T47D (cell line): ENCODE data around the gene IL18R1.

Experiments
- DNase-seq, 2 experiments: peaks; one replicate each; pipeline versions ENCODE4 v3.0.0 to v3.0.0-alpha.2; 2011 to 2012; ENCODE audit warnings: low read depth in 1 of 2, low spot score in 1 of 2
- JUND ChIP-seq: IDR thresholded peaks from 2 replicates; pipeline ENCODE4 v1.6.1; 2012; ENCODE audit warnings: low read depth
- in situ Hi-C: cut with HindIII; loops from 2 replicates; pipeline ENCODE4 v1.10.0; 2016; ENCODE audit warnings: low sequenced_read_pairs, low pct_unique_long_range_greater_than_20kb

The IL18R1 gene

DNA sequence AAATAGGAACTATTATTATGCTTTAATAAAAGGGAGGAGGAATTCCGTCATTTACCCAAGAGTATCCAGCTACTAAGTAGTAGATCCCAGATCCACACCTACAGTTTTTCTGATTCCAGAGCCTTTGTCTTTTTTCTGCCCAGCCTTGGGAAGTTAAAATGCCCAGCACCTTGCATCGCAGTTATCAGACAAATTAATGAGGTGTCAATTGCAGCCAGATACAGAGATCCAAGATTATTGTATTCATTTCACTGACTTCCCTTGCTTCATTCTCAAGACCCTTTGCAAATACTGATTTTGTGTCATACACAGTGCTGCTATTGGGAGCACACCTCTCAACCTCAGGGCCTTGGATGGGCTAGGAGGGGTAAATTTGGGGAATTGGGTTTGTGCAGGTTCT is 1.1 kb downstream of the IL18R1 start:
- in situ Hi-C loops, result no loop called here
- DNase-seq, result no peak
- TF ChIP-seq JUND, result no peak

DNA sequence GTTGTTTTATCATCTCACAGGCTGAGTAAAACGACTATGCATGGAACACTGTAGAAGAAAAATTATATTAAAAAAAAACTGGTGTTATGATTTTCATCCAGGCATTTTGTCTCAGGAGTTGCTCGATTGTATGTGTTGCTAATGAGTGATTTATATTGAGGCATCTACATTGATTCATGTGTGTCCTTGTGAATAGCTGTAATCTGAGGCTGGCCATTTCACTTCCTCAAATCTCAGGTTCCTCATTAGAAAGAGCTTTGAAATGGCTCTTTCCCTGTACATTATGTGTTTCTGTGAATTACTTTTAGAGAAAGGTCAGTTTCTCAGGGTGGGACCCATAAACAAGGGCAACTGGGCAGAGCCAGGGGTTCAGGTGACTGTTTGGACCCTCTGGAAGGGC is 2.3 kb downstream of the IL18R1 start:
- in situ Hi-C loops, result no loop called here
- no peak for DNase-seq
- no peak for TF ChIP-seq JUND

GRCh38 chr2:102358496-102358895 is 2.9 kb downstream of the IL18R1 start:
- no peak for DNase-seq
- TF ChIP-seq JUND, result no peak
- in situ Hi-C loops, result no loop called here

DNA sequence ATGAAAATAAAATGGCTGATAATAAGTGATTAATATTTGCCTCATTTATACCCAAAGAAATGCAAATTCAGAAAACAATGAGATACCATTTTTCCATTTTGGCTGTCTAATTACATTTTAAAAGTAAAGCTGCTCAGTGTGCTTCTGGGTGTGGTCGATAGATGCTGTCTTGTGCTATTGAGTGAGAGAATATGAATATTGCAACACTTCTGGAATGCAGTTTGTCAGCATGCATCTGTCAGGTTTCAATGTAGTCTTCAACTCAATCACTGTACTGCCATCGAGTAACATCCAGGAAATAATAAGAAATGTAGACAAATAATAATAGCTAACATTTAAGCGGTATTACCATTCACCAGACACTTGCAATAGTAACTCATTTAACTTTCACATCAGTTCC is 3.9 kb downstream of the IL18R1 start:
- in situ Hi-C loops, result no loop called here
- no peak for TF ChIP-seq JUND
- peak in 1 of 2 experiments; percentile 14 for DNase-seq

DNA sequence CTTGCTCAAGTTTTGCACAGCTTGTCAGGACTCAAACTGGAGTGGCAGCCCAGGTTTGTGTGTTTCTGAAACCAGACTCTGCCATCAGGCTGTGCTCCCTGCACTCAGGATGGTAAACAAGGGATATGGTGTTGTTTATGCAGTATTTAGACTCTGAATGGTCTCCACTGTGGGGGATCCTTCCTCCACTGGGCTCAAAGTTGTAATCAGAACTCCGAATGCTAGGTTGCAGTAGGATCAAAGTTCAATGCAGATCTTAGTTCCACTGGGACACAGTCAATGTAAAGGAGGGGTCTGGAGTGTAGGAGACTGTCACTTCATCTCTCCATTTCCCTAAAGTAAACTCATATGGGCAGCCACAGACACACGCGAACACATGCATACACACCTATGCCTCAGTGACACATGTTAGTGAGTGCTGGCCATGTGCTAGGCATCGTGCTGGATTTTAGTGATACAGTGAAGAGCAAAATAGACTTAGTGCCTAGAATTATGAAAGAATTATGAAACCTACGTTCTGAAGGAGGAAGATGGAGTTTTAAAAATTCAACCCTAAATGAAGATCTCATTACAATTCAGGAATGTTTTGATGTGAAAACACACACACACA is 6.1 kb downstream of the IL18R1 start:
- DNase-seq, result no peak
- in situ Hi-C loops, result no loop called here
- TF ChIP-seq JUND, result no peak

GRCh38 chr2:102365763-102366162 is 10.2 kb downstream of the IL18R1 start:
- DNase-seq, result no peak
- TF ChIP-seq JUND, result no peak
- in situ Hi-C loops, result no loop called here

DNA sequence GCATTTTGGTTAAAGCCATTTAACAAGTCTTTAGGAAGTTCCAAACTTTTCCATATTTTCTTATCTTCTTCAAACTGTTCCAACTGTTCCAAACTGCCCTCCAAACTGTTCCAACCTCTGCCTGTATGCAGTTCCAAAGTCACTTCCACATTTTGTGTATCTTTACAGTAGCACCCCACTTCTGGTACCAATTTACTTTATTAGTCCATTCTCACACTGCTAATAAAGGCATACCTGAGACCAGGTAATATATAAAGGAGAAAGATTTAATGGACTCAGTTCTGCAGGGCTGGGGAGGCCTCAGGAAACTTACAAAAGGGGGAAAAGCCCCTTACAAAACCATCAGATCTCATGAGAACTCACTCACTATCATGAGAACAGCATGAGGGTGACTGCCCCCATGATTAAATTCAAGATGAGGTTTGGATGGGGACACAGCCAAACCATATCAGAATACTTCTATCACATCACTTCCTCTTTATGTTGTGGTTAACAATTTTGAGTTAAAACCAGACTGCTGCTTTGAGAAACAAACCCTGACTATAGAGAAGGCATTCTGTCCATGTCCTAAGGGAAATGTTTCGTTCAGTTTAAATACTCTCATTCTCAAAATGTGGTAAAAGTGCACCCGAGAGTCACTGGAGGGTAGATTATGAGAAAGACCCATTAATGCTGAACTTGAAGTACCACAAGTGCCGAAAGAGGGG is 11.0 kb downstream of the IL18R1 start:
- TF ChIP-seq JUND, result no peak

GRCh38 chr2:102367331-102367971 is 11.9 kb downstream of the IL18R1 start:
- in situ Hi-C loops, result no loop called here
- no peak for TF ChIP-seq JUND
- no peak for DNase-seq

More for the DNA sequence above, 11.0 kb downstream of the IL18R1 start:
- DNase-seq, result no peak
- in situ Hi-C loops, result no loop called here

DNA sequence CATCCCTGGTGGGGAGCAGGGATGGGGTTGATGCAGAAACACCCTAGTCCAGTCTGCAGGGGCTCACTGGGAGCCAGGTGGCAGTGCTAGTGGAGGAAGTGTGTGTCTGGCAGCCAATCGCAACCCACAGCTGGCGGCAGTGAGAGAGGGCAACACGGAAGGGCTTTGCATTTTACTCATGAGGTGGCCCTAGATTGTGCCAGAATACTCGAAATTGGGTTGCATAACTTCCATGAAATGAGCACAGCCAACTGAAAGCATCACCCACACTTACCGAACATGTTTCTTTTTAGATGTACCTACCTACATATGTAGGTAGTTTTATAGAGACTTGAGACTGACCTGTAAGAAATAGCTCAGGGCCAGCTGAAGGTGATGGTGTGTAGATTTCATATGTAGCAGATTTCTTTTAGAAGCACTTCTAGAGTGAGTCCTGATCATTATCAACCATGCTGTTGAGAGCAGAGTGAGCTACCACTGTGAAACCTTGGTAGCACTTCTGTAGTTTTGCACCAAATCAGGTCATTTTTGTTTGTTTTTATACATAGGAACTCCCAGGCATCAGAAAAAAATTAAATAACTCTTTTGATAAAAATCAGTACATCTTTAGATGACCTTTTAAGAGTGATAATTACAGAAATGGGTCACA is 13.0 kb downstream of the IL18R1 start:
- no peak for TF ChIP-seq JUND
- in situ Hi-C loops, result no loop called here
- no peak for DNase-seq

- no peak for TF ChIP-seq JUND
- DNase-seq, result no peak
- in situ Hi-C loops, result no loop called here
These were observed 14.3 kb downstream of the IL18R1 start for GRCh38 chr2:102369866-102370265.

DNA sequence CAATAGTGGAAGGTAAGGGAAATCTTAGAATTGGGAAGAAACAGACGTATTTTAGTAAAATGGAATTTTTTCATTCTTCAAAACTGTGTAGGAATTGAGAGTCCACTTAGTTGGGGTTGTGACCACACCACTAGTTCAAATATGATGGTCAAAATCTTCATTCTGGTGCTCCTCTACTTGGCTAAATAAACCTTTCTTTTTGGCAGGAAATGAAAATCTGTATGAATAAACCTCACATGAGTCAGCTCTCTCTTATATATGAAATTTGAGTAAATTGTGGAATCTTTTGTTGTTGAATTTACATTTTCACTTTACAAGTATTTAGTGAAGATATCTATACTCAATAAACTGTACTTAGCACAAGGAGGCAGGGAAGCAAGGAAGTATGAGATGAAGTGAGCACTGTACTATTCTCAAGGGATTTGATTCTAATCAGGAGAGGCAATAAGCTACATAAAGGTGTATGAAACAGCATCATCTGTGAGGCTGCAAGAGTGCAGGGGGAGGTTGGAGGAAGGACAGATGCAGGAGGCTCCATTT is 20.5 kb downstream of the IL18R1 start:
- DNase-seq, result no peak
- in situ Hi-C loops, result no loop called here
- no peak for TF ChIP-seq JUND

DNA sequence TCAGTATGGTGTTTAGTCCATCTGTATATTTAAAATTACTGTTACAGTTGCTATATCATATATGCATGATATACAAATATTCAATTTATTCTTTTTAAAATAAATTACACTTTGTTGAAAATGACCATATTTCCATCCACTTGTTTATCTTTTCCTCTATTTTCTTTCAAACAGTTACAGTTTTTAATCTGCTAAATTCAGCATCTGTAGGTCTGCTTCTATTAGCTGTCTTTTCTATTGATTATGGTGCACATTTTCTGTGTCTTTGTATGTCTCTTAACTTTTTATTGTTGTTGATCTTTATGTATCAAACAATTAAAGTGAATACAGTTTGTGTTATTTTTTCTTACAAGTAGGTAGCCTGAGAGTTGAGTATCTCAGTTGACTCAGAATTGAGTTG is 28.1 kb downstream of the IL18R1 start:
- TF ChIP-seq JUND, result no peak
- in situ Hi-C loops, result no loop called here

DNA sequence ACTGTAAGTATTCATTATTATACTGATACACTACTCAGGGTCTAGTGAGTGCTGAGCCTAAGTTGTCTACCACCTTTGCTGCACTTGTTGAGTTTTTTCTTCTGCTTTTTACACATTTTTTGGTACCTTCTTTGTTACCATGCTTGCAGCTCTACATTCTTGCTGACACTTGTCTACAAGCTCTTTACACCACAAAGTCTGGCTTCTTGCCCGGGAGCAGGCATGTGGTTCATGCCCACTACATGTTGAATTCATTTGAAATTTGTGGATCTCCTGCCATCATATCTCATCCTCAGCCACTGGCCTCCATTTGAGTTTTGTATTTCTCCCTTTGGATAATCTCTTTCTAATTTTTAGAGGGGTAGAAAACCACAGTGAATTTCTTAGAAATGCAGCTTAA is 29.9 kb downstream of the IL18R1 start:
- in situ Hi-C loops, result no loop called here
- DNase-seq, result no peak
- no peak for TF ChIP-seq JUND

More for the DNA sequence above, 28.1 kb downstream of the IL18R1 start:
- no peak for DNase-seq
